Stomach (tissue), 9 donors: ENCODE measurements around the gene GCN1. TPM values are rescaled to one million over a fixed set of nuclear protein-coding genes. Genes with fewer than 3 reads are reported as not detected.

Experiments
- DNase-seq, 2 donors: peaks; one replicate each; pipeline versions ENCODE4 v3.0.0 to v3.0.0-alpha.2; 2013 to 2019
- H3K27ac ChIP-seq, 5 donors: fragments of 200-600 bp in 4 of 5; sonication (generic) in 4 of 5; one replicate each; pipeline ENCODE4 v1.5.1; 2013 to 2019; ENCODE audit warnings: mild to moderate bottlenecking in 1 of 5, moderate library complexity in 1 of 5
- H3K27me3 ChIP-seq, 3 donors: fragments of 200-600 bp; sonication (generic); one replicate each; pipeline ENCODE4 v1.5.1; 2017 to 2019; ENCODE audit warnings: mixed run types in 1 of 3
- H3K36me3 ChIP-seq, 4 donors: fragments of 200-600 bp; sonication (generic); 1 replicate in 3 of 4; 2 replicates in 1 of 4; pipeline ENCODE4 v1.5.1; 2016 to 2019
- H3K4me1 ChIP-seq, 4 donors: fragments of 200-600 bp; sonication (generic); one replicate each; pipeline ENCODE4 v1.5.1; 2016 to 2019
- H3K4me3 ChIP-seq, 4 donors: fragments of 200-600 bp; sonication (generic) in 3 of 4; one replicate each; pipeline ENCODE4 v1.5.1; 2016 to 2019; ENCODE audit warnings: mild to moderate bottlenecking in 1 of 4
- H3K9me3 ChIP-seq, 4 donors: fragments of 200-600 bp; sonication (generic); one replicate each; pipeline ENCODE4 v1.5.1; 2016 to 2019
- CTCF ChIP-seq, 7 experiments: fragments of 450-650 bp in 4 of 7; fragments of 200-600 bp in 3 of 7; sonication (generic) in 3 of 7; IDR thresholded peaks; one replicate each; pipeline ENCODE4 v1.5.1; 2016 to 2019; ENCODE audit warnings: antibody characterized with exemption in 7 of 7, control low read depth in 2 of 7, mild to moderate bottlenecking in 1 of 7
- EP300 ChIP-seq: sonication (generic); formaldehyde crosslinking; IDR thresholded peaks from one replicate; pipeline ENCODE4 v1.6.1; 2017; ENCODE audit warnings: antibody characterized with exemption
- POLR2A ChIP-seq, 4 donors: fragments of 450-650 bp; IDR thresholded peaks; one replicate each; pipeline ENCODE4 v1.6.1; 2016; ENCODE audit warnings: antibody characterized with exemption in 4 of 4, control low read depth in 2 of 4, mild to moderate bottlenecking in 1 of 4, moderate library complexity in 1 of 4
- POLR2AphosphoS5 ChIP-seq, 3 donors: sonication (generic); formaldehyde crosslinking; IDR thresholded peaks; one replicate each; pipeline ENCODE4 v1.6.1; 2016; ENCODE audit warnings: antibody characterized with exemption in 3 of 3
- WGBS, 5 donors: extraction: QIAGEN DNeasy Blood & Tissue Kit in 3 of 5; methylation state at CpG; one replicate each; pipeline versions ENCODE4 v1.1.5 to v1.1.7; 2013 to 2018; 5-methylcytosine and 5-hydroxymethylcytosine counted together
- intact Hi-C: fragments of 100-400 bp; cut with DNase I; formaldehyde crosslinking; loops from one replicate; pipeline ENCODE4 v1.15.1; 2023; ENCODE audit warnings: low total_unique reads
- polyA plus RNA-seq, 3 donors: library from polyadenylated mRNA; stranded (reverse); fragments of 200-250 nt; gene quantifications; one replicate each; pipeline ENCODE4 v1.2.3, GENCODE V29; 2013
- total RNA-seq, 5 donors: library from RNA; depleted of rRNA; stranded (reverse); fragments of >200 nt; gene quantifications; one replicate each; pipeline versions ENCODE4 v1.1.0 to v1.2.3, GENCODE V29; 2014 to 2016
- donor health status: healthy with polysubstance abuse.
- donor health status: Bipolar disorder and iron deficiency.
- donor health status: healthy.

The GCN1 gene
- total and polyA plus RNA-seq, 8 donors, result 8.7 to 226 (median 98.1) TPM

- no peaks in the 10 kb centered on the region for H3K27me3 ChIP-seq
- TF ChIP-seq POLR2A (IDR thresholded peaks at IDR 0.05), result no peak
- no peak for TF ChIP-seq POLR2AphosphoS5 (IDR thresholded peaks at IDR 0.05)
- TF ChIP-seq EP300, result no peak
- TF ChIP-seq CTCF (IDR thresholded peaks at IDR 0.05), result no peak
- H3K36me3 ChIP-seq, result peaks cover 38 to 90% (median 76%) of the 10 kb centered on the region in 4 donors
- no peaks in the 10 kb centered on the region for H3K9me3 ChIP-seq
- WGBS, 5 donors, result 57 to 69% (median 64%) methylated on average over 12 to 17 of the region's 17 CpGs
- H3K4me3 ChIP-seq, result no peak overlapping the region
- peak in 1 of 2 donors; percentile 67 for DNase-seq
- no peak overlapping the region for H3K27ac ChIP-seq
- intact Hi-C loops, result no loop called here
- peaks cover 0 to 17% (median 0%) of the 10 kb centered on the region in 4 donors for H3K4me1 ChIP-seq
Observed at GRCh38 chr12:120093592-120094355, 100.7 kb downstream of the GCN1 start.

- peaks cover 0 to 17% (median 0%) of the 10 kb centered on the region in 4 donors for H3K4me1 ChIP-seq
- no peak overlapping the region for H3K27ac ChIP-seq
- peaks cover 33 to 85% (median 70%) of the 10 kb centered on the region in 4 donors for H3K36me3 ChIP-seq
- peak in 1 of 2 donors; percentile 41 for DNase-seq
- 73 to 89% (median 75%) methylated on average over 3 to 4 of the region's 4 CpGs for WGBS, 5 donors
- H3K9me3 ChIP-seq, result no peaks in the 10 kb centered on the region
- intact Hi-C loops, result no loop called here
- no peaks in the 10 kb centered on the region for H3K27me3 ChIP-seq
- no peak overlapping the region for H3K4me3 ChIP-seq
- TF ChIP-seq POLR2AphosphoS5 (IDR thresholded peaks at IDR 0.05) (no peak), POLR2A (IDR thresholded peaks at IDR 0.05) (no peak), CTCF (IDR thresholded peaks at IDR 0.05) (no peak), EP300 (no peak)
Observed at GRCh38 chr12:120093336-120093591, 101.3 kb downstream of the GCN1 start.

GRCh38 chr12:120092551-120093335 lies 101.8 kb downstream of the GCN1 start:
- H3K27me3 ChIP-seq, result no peaks in the 10 kb centered on the region
- TF ChIP-seq POLR2A (IDR thresholded peaks at IDR 0.05) (no peak), POLR2AphosphoS5 (IDR thresholded peaks at IDR 0.05) (no peak), EP300 (no peak), CTCF (IDR thresholded peaks at IDR 0.05) (no peak)
- no peak overlapping the region for H3K4me3 ChIP-seq
- H3K9me3 ChIP-seq, result no peaks in the 10 kb centered on the region
- no peak for DNase-seq
- peaks cover 29 to 80% (median 65%) of the 10 kb centered on the region in 4 donors for H3K36me3 ChIP-seq
- no peak overlapping the region for H3K27ac ChIP-seq
- 81 to 90% (median 86%) methylated on average over 20 to 23 of the region's 23 CpGs for WGBS, 5 donors
- intact Hi-C loops, result no loop called here
- peaks cover 1 to 20% (median 3%) of the 10 kb centered on the region in 4 donors for H3K4me1 ChIP-seq

- Histone ChIP-seq H3K9me3 (no peaks in the 10 kb centered on the region), H3K36me3 (peaks cover 19 to 68% (median 53%) of the 10 kb centered on the region in 4 donors), H3K4me3 (no peak overlapping the region), H3K27ac (no peak overlapping the region), H3K27me3 (no peaks in the 10 kb centered on the region), H3K4me1 (peaks cover 8 to 30% (median 14%) of the 10 kb centered on the region in 4 donors)
- peak in 1 of 2 donors; percentile 38 for DNase-seq
- 81 to 85% (median 84%) methylated on average over 12 of the region's 12 CpGs for WGBS, 5 donors
- TF ChIP-seq POLR2AphosphoS5 (IDR thresholded peaks at IDR 0.05) (no peak), POLR2A (IDR thresholded peaks at IDR 0.05) (no peak), CTCF (IDR thresholded peaks at IDR 0.05) (no peak), EP300 (no peak)
- intact Hi-C loops, result no loop called here
Observed at GRCh38 chr12:120091371-120092090, 103.0 kb downstream of the GCN1 start.
